Activated T-cell treated with anti-CD3 and anti-CD28 coated beads, Interleukin-2, amount 50 U/mL, for 72 hours (primary cell): ENCODE measurements around the gene CCDC136. TPM values are rescaled to one million over a fixed set of nuclear protein-coding genes. Genes with fewer than 3 reads are reported as not detected.

Experiments
- ATAC-seq, 2 donors: fragments of 150-1000 bp; cut with Tn5 transposase; replicated peaks in 1 of 2; 2 replicates each; pipeline ENCODE4 v1.10.0; 2021; ENCODE audit warnings: moderate library complexity in 2 of 2, mild to moderate bottlenecking in 1 of 2
- DNase-seq, 2 donors: peaks; one replicate each; pipeline ENCODE4 v3.0.0; 2021 to 2022; ENCODE audit warnings: mixed read lengths in 1 of 2
- H3K27ac Mint-ChIP-seq: one replicate; pipeline ENCODE4 v1.8.0; 2022; ENCODE audit warnings: mild to moderate bottlenecking, moderate library complexity, mixed read lengths
- H3K27me3 Mint-ChIP-seq: one replicate; pipeline ENCODE4 v1.8.0; 2022; ENCODE audit warnings: low read depth, mixed read lengths
- H3K36me3 Mint-ChIP-seq, 2 donors: one replicate each; pipeline ENCODE4 v1.8.0; 2022; ENCODE audit warnings: mixed read lengths in 2 of 2, mild to moderate bottlenecking in 1 of 2; ENCODE audit not compliant: insufficient read depth in 2 of 2
- H3K4me1 Mint-ChIP-seq: one replicate; pipeline ENCODE4 v1.8.0; 2022; ENCODE audit warnings: low read depth, mixed read lengths
- H3K4me3 Mint-ChIP-seq, 2 donors: one replicate each; pipeline ENCODE4 v1.8.0; 2022; ENCODE audit warnings: mild to moderate bottlenecking in 2 of 2, mixed read lengths in 2 of 2, moderate library complexity in 2 of 2
- H3K9me3 Mint-ChIP-seq, 2 donors: one replicate each; pipeline ENCODE4 v1.8.0; 2022; ENCODE audit warnings: mixed read lengths in 2 of 2
- total RNA-seq, 2 donors: library from RNA; stranded (reverse); gene quantifications; one replicate each; pipeline ENCODE4 v1.2.3, GENCODE V29; 2022

The CCDC136 gene
- total RNA-seq, 2 donors from 2014 or later = 4.6 to 7.4 TPM

DNA sequence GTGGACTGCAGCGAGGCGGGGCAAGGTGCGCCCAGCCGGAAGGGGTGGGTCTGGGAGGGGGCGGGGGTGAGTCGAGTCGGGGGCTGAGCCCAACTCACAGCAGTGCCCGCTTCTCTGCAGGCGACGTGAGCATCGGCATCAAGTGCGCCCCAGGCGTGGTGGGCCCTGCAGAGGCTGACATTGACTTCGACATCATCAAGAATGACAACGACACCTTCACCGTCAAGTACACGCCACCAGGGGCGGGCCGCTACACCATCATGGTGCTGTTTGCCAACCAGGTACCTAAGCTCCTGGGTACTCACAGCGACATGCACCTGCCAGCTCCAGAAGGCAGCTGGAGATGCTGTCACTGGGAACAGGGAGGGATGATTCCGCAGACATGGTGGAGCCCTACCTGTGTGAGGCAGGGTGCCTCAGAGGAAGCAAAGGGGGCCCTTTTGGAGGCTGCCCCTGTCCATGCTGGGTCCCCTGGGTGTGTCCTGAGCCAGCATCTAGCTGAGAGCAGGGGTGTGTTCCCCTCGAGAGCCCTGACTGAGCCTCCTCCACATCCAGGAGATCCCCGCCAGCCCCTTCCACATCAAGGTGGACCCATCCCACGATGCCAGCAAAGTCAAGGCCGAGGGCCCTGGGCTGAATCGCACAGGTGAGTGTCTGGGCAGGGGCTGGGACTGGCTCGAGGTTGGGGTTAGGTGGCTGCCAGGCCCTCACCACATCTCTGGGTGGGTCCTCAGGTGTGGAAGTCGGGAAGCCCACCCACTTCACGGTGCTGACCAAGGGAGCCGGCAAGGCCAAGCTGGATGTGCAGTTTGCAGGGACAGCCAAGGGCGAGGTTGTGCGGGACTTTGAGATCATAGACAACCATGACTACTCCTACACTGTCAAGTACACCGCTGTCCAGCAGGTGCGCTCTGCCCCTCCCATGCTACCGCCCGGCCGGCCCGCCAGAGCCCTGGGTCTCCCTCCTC is 51.2 kb downstream of the CCDC136 start:
- H3K36me3 Mint-ChIP-seq = no peaks in the 10 kb centered on the region

DNA sequence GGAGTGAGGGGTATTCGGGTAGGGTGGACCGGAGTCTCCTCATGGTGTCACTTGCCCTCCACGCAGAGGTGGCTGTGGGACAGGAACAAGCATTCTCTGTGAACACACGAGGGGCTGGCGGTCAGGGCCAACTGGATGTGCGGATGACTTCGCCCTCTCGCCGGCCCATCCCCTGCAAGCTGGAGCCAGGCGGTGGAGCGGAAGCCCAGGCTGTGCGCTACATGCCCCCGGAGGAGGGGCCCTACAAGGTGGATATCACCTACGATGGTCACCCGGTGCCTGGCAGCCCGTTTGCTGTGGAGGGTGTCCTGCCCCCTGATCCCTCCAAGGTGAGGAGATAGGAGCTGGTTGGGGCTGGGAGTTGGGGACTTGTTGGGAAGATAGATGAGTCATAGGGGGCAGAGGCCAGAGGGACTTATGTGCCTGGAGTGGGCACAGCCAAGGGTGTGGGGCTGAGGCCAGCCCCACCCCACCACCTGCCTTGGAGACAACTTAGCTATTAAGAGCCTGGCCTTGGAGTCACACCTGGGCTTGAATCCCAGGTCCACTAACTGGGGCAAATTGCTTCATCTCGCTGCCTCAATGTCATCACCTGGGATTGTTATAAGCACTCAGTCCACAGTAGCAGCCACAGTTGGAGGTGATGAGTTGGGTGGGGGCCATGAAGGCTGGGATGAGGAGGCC is 52.3 kb downstream of the CCDC136 start:
- Mint-ChIP-seq H3K9me3 (no peaks in the 10 kb centered on the region), H3K4me1 (peaks cover 7% of the 10 kb centered on the region), H3K27ac (no peak overlapping the region), H3K4me3 (no peak overlapping the region), H3K36me3 (no peaks in the 10 kb centered on the region), H3K27me3 (no peaks in the 10 kb centered on the region)
- DNase-seq (no peak), ATAC-seq (no peak)

More for the DNA sequence above, 51.2 kb downstream of the CCDC136 start:
- Mint-ChIP-seq H3K9me3 (no peaks in the 10 kb centered on the region), H3K27me3 (no peaks in the 10 kb centered on the region), H3K27ac (no peak overlapping the region), H3K4me1 (peaks cover 7% of the 10 kb centered on the region), H3K4me3 (no peak overlapping the region)
- ATAC-seq = no peak
- no peak for DNase-seq

DNA sequence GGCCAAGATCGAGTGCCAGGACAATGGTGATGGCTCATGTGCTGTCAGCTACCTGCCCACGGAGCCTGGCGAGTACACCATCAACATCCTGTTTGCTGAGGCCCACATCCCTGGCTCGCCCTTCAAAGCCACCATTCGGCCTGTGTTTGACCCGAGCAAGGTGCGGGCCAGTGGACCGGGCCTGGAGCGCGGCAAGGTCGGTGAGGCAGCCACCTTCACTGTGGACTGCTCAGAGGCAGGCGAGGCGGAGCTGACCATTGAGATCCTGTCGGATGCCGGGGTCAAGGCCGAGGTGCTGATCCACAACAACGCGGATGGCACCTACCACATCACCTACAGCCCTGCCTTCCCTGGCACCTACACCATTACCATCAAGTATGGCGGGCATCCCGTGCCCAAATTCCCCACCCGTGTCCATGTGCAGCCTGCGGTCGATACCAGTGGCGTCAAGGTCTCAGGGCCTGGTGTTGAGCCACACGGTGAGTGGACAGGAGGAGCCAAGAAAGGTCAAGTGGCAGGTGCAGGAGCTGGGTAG is 53.1 kb downstream of the CCDC136 start:
- Mint-ChIP-seq H3K4me1 (peaks cover 7% of the 10 kb centered on the region), H3K27me3 (no peaks in the 10 kb centered on the region), H3K9me3 (no peaks in the 10 kb centered on the region), H3K27ac (no peak overlapping the region), H3K36me3 (no peaks in the 10 kb centered on the region), H3K4me3 (no peak overlapping the region)
- ATAC-seq (no peak), DNase-seq (no peak)

DNA sequence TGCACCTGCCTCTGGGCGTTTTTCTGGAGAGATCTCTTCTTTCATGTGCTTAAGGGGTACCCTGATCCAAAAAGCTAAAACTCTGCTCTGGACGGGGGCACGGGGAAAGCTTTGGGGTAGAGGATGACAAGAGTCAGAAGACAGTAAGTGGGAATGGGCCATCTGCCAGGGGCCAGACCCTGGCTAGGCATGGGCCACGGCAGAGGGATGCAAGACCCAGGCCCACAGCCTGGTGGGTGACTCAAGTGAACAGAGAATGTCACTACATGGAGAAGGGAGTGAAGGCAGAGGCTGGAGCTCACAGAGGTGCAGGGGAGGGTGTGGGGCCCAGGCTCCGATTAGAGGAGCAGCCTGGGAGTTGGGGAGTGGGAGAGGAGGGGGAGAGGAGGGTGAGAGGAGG is 53.7 kb downstream of the CCDC136 start:
- H3K4me1 Mint-ChIP-seq = peaks cover 7% of the 10 kb centered on the region
- H3K36me3 Mint-ChIP-seq = no peaks in the 10 kb centered on the region
- no peaks in the 10 kb centered on the region for H3K27me3 Mint-ChIP-seq
- DNase-seq = no peak
- no peak overlapping the region for H3K4me3 Mint-ChIP-seq
- ATAC-seq = no peak
- H3K9me3 Mint-ChIP-seq = no peaks in the 10 kb centered on the region
- H3K27ac Mint-ChIP-seq = no peak overlapping the region

DNA sequence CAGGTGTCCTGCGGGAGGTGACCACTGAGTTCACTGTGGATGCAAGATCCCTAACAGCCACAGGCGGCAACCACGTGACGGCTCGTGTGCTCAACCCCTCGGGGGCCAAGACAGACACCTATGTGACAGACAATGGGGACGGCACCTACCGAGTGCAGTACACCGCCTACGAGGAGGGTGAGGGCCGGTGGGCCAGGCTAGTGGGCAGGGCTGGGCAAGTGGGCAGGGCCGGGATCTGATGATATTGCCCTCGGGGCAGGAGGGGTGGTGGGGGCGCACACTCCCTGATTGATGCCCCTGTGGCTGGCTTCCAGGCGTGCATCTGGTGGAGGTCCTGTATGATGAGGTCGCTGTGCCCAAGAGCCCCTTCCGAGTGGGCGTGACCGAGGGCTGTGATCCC is 54.2 kb downstream of the CCDC136 start:
- Mint-ChIP-seq H3K4me1 (peaks cover 7% of the 10 kb centered on the region), H3K27ac (no peak overlapping the region), H3K36me3 (no peaks in the 10 kb centered on the region), H3K27me3 (no peaks in the 10 kb centered on the region), H3K9me3 (no peaks in the 10 kb centered on the region), H3K4me3 (no peak overlapping the region)
- no peak for DNase-seq
- no peak for ATAC-seq

DNA sequence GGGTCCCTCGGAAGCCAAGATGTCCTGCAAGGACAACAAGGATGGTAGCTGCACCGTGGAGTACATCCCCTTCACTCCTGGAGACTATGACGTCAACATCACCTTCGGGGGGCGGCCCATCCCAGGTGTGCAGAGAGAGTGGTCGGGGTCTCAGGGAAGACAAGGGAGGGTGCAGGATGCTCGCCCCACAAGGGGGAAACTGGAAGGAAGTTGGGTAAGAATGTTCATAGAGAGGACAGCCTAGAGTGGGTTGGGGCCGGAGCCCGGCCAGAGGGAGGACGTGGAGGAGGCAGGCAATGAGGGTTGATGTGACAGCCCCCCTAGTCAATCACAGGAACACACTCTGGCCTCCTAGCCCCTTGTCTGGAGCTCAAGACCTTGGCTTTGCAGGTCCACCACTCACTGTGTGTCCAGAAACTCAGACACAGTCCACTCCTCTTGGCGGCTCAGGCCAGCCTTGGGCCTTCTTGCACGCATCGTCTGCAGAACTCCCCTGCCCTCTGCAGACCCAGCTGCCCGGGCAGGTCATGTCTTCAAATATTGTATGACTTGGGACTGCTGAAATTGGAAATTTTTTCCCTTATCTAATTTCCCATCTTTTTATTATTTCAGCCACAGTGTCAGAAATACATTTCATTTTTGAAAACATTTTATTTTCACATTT is 55.1 kb downstream of the CCDC136 start:
- ATAC-seq (no peak), DNase-seq (no peak)
- Mint-ChIP-seq H3K4me1 (peaks cover 4% of the 10 kb centered on the region), H3K27me3 (no peaks in the 10 kb centered on the region), H3K9me3 (no peaks in the 10 kb centered on the region), H3K4me3 (no peak overlapping the region), H3K27ac (no peak overlapping the region), H3K36me3 (no peaks in the 10 kb centered on the region)

DNA sequence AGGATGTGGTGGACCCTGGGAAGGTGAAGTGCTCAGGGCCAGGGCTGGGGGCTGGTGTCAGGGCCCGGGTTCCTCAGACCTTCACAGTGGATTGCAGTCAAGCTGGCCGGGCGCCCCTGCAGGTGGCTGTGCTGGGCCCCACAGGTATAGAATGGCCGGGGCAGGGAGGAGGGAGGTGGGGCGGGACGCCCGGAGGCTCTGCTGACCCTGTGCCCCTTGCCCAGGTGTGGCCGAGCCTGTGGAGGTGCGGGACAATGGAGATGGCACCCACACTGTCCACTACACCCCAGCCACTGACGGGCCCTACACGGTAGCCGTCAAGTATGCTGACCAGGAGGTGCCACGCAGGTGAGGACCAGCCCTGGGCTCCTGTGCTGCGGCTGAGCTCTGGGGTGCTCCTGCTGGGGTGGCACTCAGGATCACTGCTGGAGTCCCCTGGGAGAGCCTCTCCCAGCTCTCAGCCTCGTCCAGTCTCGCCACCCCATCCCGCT is 56.0 kb downstream of the CCDC136 start:
- Mint-ChIP-seq H3K4me3 (no peak overlapping the region), H3K36me3 (no peaks in the 10 kb centered on the region), H3K27ac (no peak overlapping the region), H3K27me3 (no peaks in the 10 kb centered on the region), H3K9me3 (no peaks in the 10 kb centered on the region), H3K4me1 (no peaks in the 10 kb centered on the region)
- ATAC-seq (no peak), DNase-seq (no peak)

DNA sequence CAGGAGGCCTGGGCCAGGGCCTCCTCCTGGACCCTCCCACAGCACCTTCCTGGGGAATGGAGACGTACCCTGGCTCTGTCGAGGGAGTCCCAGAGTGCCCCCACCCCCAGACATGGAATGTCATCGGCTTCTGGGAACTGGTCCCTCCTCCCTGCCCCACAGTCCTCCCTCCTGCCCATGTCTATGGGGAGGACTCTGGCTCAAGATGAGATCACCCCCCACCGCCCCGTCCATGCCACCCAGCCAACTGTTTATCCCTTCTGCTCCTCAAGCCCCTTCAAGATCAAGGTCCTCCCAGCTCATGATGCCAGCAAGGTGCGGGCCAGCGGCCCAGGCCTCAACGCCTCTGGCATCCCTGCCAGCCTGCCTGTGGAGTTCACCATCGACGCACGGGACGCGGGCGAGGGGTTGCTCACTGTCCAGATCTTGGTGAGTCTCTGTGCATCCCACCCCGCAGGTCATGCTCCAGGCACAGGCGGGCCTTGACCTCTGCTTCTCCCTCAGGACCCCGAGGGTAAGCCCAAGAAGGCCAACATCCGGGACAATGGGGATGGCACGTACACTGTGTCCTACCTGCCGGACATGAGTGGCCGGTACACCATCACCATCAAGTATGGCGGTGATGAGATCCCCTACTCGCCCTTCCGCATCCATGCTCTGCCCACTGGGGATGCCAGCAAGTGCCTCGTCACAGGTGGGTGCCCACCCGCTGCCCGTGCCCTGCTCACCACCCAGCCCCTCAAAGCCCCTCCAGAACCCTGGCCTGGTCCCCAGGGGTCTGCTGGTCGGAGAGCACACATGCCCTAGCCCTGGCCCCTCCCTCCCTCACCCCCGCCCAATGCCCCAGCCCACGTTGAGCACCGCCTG is 56.8 kb downstream of the CCDC136 start:
- Mint-ChIP-seq H3K27ac (no peak overlapping the region), H3K36me3 (no peaks in the 10 kb centered on the region), H3K4me3 (no peak overlapping the region), H3K9me3 (no peaks in the 10 kb centered on the region), H3K4me1 (no peaks in the 10 kb centered on the region), H3K27me3 (no peaks in the 10 kb centered on the region)
- ATAC-seq (no peak), DNase-seq (no peak)

DNA sequence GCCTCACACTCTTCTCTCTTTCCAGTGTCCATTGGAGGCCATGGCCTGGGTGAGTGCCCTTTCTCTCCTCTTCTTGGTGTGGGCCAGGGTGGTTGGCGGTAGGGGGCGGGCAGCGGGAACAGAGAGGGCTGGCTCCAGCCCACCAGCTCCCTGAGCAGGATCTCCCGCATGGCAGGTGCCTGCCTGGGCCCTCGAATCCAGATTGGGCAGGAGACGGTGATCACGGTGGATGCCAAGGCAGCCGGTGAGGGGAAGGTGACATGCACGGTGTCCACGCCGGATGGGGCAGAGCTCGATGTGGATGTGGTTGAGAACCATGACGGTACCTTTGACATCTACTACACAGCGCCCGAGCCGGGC is 57.4 kb downstream of the CCDC136 start:
- DNase-seq (no peak), ATAC-seq (no peak)
- no peaks in the 10 kb centered on the region for H3K9me3 Mint-ChIP-seq
- no peaks in the 10 kb centered on the region for H3K36me3 Mint-ChIP-seq
- no peaks in the 10 kb centered on the region for H3K27me3 Mint-ChIP-seq
- H3K4me1 Mint-ChIP-seq = no peaks in the 10 kb centered on the region
- H3K27ac Mint-ChIP-seq = no peak overlapping the region
- no peak overlapping the region for H3K4me3 Mint-ChIP-seq

DNA sequence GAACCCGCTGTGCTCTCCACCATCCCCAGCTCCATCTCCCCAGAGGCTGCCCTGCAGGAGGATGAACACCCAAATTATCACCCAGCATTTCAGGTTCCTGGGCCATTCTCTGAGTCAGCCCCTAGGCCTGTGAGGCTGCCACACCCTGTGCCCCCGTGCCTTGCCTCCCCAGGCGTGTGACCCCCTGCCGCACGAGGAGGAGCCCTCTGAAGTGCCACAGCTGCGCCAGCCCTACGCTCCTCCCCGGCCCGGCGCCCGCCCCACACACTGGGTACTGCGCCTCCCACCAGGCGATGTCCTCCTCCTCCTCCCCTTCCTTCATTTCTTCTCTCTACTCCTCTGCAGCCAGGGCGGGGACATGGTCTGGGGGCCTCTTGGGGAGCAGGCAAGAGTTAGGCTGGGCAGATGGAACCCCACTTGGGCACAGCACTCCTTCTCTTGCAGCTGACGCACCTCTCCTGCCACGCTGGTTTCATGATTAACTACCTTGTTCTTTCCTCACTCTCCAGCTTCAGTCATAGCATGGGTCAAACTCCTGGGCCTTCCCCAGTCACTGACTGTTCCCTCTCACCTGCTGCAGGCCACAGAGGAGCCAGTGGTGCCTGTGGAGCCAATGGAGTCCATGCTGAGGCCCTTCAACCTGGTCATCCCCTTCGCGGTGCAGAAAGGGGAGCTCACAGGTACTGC is 58.2 kb downstream of the CCDC136 start:
- Mint-ChIP-seq H3K27me3 (no peaks in the 10 kb centered on the region), H3K4me1 (no peaks in the 10 kb centered on the region), H3K9me3 (no peaks in the 10 kb centered on the region), H3K4me3 (no peak overlapping the region), H3K27ac (no peak overlapping the region), H3K36me3 (no peaks in the 10 kb centered on the region)
- DNase-seq (no peak), ATAC-seq (no peak)

DNA sequence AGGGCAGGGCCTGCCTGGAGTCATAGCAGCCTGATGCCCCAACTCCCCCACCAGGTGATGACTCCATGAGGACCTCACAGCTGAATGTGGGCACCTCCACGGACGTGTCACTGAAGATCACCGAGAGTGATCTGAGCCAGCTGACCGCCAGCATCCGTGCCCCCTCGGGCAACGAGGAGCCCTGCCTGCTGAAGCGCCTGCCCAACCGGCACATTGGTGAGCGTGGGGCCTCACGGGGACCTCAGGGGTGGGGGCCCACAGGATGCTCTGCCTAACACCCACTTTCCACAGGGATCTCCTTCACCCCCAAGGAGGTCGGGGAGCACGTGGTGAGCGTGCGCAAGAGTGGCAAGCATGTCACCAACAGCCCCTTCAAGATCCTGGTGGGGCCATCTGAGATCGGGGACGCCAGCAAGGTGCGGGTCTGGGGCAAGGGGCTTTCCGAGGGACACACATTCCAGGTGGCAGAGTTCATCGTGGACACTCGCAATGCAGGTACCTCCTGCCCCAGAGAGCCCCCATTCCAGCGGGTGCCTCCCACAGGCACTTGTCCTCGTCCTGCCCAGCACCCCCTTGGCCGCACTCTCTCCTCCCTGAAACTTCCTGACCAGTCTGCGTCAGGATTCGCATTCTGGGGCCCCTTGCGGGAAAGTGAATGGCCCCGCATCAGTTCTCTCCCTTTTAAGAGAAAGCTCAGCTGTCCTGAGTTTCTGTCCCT is 60.9 kb downstream of the CCDC136 start:
- Mint-ChIP-seq H3K36me3 (no peaks in the 10 kb centered on the region), H3K27ac (no peak overlapping the region), H3K27me3 (no peaks in the 10 kb centered on the region), H3K9me3 (no peaks in the 10 kb centered on the region), H3K4me1 (no peaks in the 10 kb centered on the region), H3K4me3 (no peak overlapping the region)
- no peak for DNase-seq
- no peak for ATAC-seq
